GM18499 (cell line): Measurements from ENCODE around the gene KCNK7.
"Not testable (repeated sequence)": the region's sequence is repeated elsewhere in the genome, so short reads cannot be mapped to it uniquely, and the experiment has no call there.

Experiments
- ATAC-seq: cut with Tn5 transposase; IDR thresholded peaks from one replicate; pipeline ENCODE4 v1.9.1; 2021; ENCODE audit warnings: moderate number of reproducible peaks; ENCODE audit not compliant: insufficient read depth, unreplicated experiment

KCNK7 gene

GRCh38 chr11:65595543-65596281, at the start of gene KCNK7:
Gene KCNK7, minus strand, starts transcription at chr11:65595800. Its CDS starts 28 bp downstream, at chr11:65595772.
- no peak for ATAC-seq

- ATAC-seq: no peak
Observed at GRCh38 chr11:65644837-65645236, 49.2 kb upstream of the KCNK7 start.

- ATAC-seq: no peak
Observed at GRCh38 chr11:65643971-65644370, 48.4 kb upstream of the KCNK7 start.

GRCh38 chr11:65642014-65642671, 46.5 kb upstream of the KCNK7 start:
- no peak for ATAC-seq

- ATAC-seq: no peak
Observed at GRCh38 chr11:65641297-65642013, 45.9 kb upstream of the KCNK7 start.

- no peak for ATAC-seq
Observed at GRCh38 chr11:65640483-65641296, 45.1 kb upstream of the KCNK7 start.

- ATAC-seq: no peak
Observed at GRCh38 chr11:65639623-65640482, 44.3 kb upstream of the KCNK7 start.

- ATAC-seq: not testable (repeated sequence)
Observed at GRCh38 chr11:65639228-65639597, 43.6 kb upstream of the KCNK7 start.

- ATAC-seq: no peak
Observed at GRCh38 chr11:65637794-65638419, 42.3 kb upstream of the KCNK7 start, which contains the start of gene SIPA1. Gene SIPA1, plus strand, starts transcription at chr11:65638101. Its CDS starts 2,821 bp downstream, at chr11:65640922.

GRCh38 chr11:65637032-65637557, 41.5 kb upstream of the KCNK7 start:
- no peak for ATAC-seq

- ATAC-seq: no peak
Observed at GRCh38 chr11:65636108-65637031, 40.8 kb upstream of the KCNK7 start.

- no peak for ATAC-seq
Observed at GRCh38 chr11:65634905-65635731, 39.5 kb upstream of the KCNK7 start.

- no peak for ATAC-seq
Observed at GRCh38 chr11:65634440-65634839, 38.8 kb upstream of the KCNK7 start.

- no peak for ATAC-seq
Observed at GRCh38 chr11:65634109-65634436, 38.5 kb upstream of the KCNK7 start.

GRCh38 chr11:65633390-65634108, 37.9 kb upstream of the KCNK7 start:
- no peak for ATAC-seq

GRCh38 chr11:65630215-65630614, 34.6 kb upstream of the KCNK7 start:
- ATAC-seq: no peak
